CD4-positive, alpha-beta T cell (primary cell): ENCODE measurements around the gene GLIS1. TPM values are rescaled to one million over a fixed set of nuclear protein-coding genes. Genes with fewer than 3 reads are reported as not detected.
A peak's percentile ranks its signal among the peaks of the same experiment; 100 is the strongest.

ENCODE experiments used
- ATAC-seq: fragments of 200-7000 bp; cut with Tn5 transposase; one replicate; pipeline ENCODE4 v1.10.0; 2022; ENCODE audit warnings: mild to moderate bottlenecking; ENCODE audit not compliant: poor library complexity
- CTCF ChIA-PET: fragments of 350-600 bp; sonication (Branson Sonifier 250); formaldehyde crosslinking; loops from one replicate; lab custom pipeline; 2021; ENCODE audit warnings: antibody characterized with exemption, inconsistent platforms; lab: Charles Lee
- POLR2A ChIA-PET: fragments of 350-600 bp; sonication (Branson Sonifier 250); formaldehyde crosslinking; loops from one replicate; lab custom pipeline; 2021; ENCODE audit warnings: antibody characterized with exemption, inconsistent platforms; lab: Charles Lee
- DNase-seq, 14 experiments: peaks; one replicate each; pipeline ENCODE4 v3.0.0-alpha.2; 2013 to 2020; ENCODE audit warnings: mixed read lengths in 2 of 14
- H3K27ac ChIP-seq, 2 donors: one replicate each; pipeline versions ENCODE4 v1.5.1 to v1.7.0; 2013; ENCODE audit warnings: low read length in 2 of 2, low read depth in 1 of 2, mild to moderate bottlenecking in 1 of 2
- H3K27me3 ChIP-seq, 2 experiments: 1 replicate in 1 of 2; 2 replicates in 1 of 2; pipeline versions ENCODE4 v1.6.1 to v1.7.0; 2013; ENCODE audit warnings: low read length in 2 of 2, control low read depth in 1 of 2, mild to moderate bottlenecking in 1 of 2, moderate library complexity in 1 of 2; ENCODE audit not compliant: insufficient read depth in 2 of 2, control insufficient read depth in 1 of 2
- H3K36me3 ChIP-seq: one replicate; pipeline ENCODE4 v1.6.1; 2013; ENCODE audit warnings: low read length, control low read depth; ENCODE audit not compliant: insufficient read depth
- H3K4me1 ChIP-seq: one replicate; pipeline ENCODE4 v1.6.1; 2013; ENCODE audit warnings: low read length, control low read depth; ENCODE audit not compliant: insufficient read depth
- H3K4me3 ChIP-seq: one replicate; pipeline ENCODE4 v1.5.1; 2013; ENCODE audit warnings: mild to moderate bottlenecking, low read length, moderate library complexity
- H3K9me3 ChIP-seq, 2 experiments: 1 replicate in 1 of 2; 2 replicates in 1 of 2; pipeline versions ENCODE4 v1.6.1 to v1.7.0; 2013; ENCODE audit warnings: low read length in 2 of 2, mild to moderate bottlenecking in 2 of 2, control low read depth in 1 of 2, moderate library complexity in 1 of 2; ENCODE audit not compliant: control insufficient read depth in 1 of 2, insufficient read depth in 1 of 2
- H3K27ac Mint-ChIP-seq: one replicate; pipeline ENCODE4 v1.8.0; 2020; ENCODE audit warnings: mixed read lengths
- H3K27me3 Mint-ChIP-seq: one replicate; pipeline ENCODE4 v1.8.0; 2021; ENCODE audit warnings: mixed read lengths
- H3K36me3 Mint-ChIP-seq: one replicate; pipeline ENCODE4 v1.8.0; 2021; ENCODE audit warnings: low read depth, mixed read lengths
- H3K4me1 Mint-ChIP-seq: one replicate; pipeline ENCODE4 v1.8.0; 2021; ENCODE audit warnings: low read depth, mixed read lengths
- H3K4me3 Mint-ChIP-seq: one replicate; pipeline ENCODE4 v1.8.0; 2020; ENCODE audit warnings: mild to moderate bottlenecking, mixed read lengths
- H3K9me3 Mint-ChIP-seq: one replicate; pipeline ENCODE4 v1.8.0; 2020; ENCODE audit warnings: mixed read lengths
- CTCF ChIP-seq: fragments of 200-600 bp; IDR thresholded peaks from one replicate; pipeline ENCODE4 v1.8.0; 2022; ENCODE audit warnings: antibody characterized with exemption, mild to moderate bottlenecking
- intact Hi-C, 2 experiments: fragments of 100-400 bp; cut with DNase I in 1 of 2; cut with micrococcal nuclease in 1 of 2; formaldehyde crosslinking; loops; one replicate each; pipeline versions ENCODE4 v1.15.1 to v1.9.0; 2023 to 2025; cut with DNase I, micrococcal nuclease
- total RNA-seq, 174 experiments: library from RNA in 2 of 174; stranded (reverse) in 2 of 174; gene quantifications; one replicate each; pipeline ENCODE4 v1.2.3 and lab custom pipeline; 2021 to 2026

GLIS1 gene
- total RNA-seq, 2 experiments from 2014 or later = not detected

- H3K27ac ChIP-seq = no peak overlapping the region
- no peaks in the 10 kb centered on the region for H3K4me1 Mint-ChIP-seq
- POLR2A ChIA-PET = no interaction called here
- no peaks in the 10 kb centered on the region for H3K4me1 ChIP-seq
- H3K4me3 ChIP-seq = no peak overlapping the region
- H3K36me3 ChIP-seq = no peaks in the 10 kb centered on the region
- no peaks in the 10 kb centered on the region for H3K9me3 ChIP-seq
- no peaks in the 10 kb centered on the region for H3K9me3 Mint-ChIP-seq
- CTCF ChIA-PET = no interaction called here
- no peaks in the 10 kb centered on the region for H3K36me3 Mint-ChIP-seq
- no peaks in the 10 kb centered on the region for H3K27me3 Mint-ChIP-seq
- no peak overlapping the region for H3K4me3 Mint-ChIP-seq
- TF ChIP-seq CTCF = no peak
- DNase-seq (peak in 1 of 14 experiments; percentile 17), ATAC-seq (no peak)
- H3K27me3 ChIP-seq = no peaks in the 10 kb centered on the region
- intact Hi-C loops = no loop called here
- no peak overlapping the region for H3K27ac Mint-ChIP-seq
These were observed 116.4 kb downstream of the GLIS1 start for GRCh38 chr1:53622531-53622930.

GRCh38 chr1:53621144-53621543, 117.8 kb downstream of the GLIS1 start:
- Mint-ChIP-seq H3K36me3 (no peaks in the 10 kb centered on the region), H3K4me1 (no peaks in the 10 kb centered on the region), H3K9me3 (no peaks in the 10 kb centered on the region), H3K27ac (no peak overlapping the region), H3K4me3 (no peak overlapping the region), H3K27me3 (no peaks in the 10 kb centered on the region)
- Histone ChIP-seq H3K27ac (no peak overlapping the region), H3K4me3 (no peak overlapping the region), H3K36me3 (no peaks in the 10 kb centered on the region), H3K4me1 (no peaks in the 10 kb centered on the region), H3K27me3 (no peaks in the 10 kb centered on the region), H3K9me3 (no peaks in the 10 kb centered on the region)
- ATAC-seq (no peak), DNase-seq (no peak)
- intact Hi-C loops = no loop called here
- POLR2A ChIA-PET = no interaction called here
- CTCF ChIA-PET = no interaction called here
- TF ChIP-seq CTCF = no peak

- ChIA-PET CTCF (no interaction called here), POLR2A (no interaction called here)
- no peak overlapping the region for H3K27ac ChIP-seq
- Mint-ChIP-seq H3K27ac (no peak overlapping the region), H3K27me3 (no peaks in the 10 kb centered on the region), H3K36me3 (no peaks in the 10 kb centered on the region), H3K4me3 (no peak overlapping the region), H3K4me1 (no peaks in the 10 kb centered on the region), H3K9me3 (no peaks in the 10 kb centered on the region)
- no peaks in the 10 kb centered on the region for H3K9me3 ChIP-seq
- no peak for ATAC-seq
- H3K27me3 ChIP-seq = no peaks in the 10 kb centered on the region
- peak in 1 of 14 experiments; percentile 21 for DNase-seq
- no peaks in the 10 kb centered on the region for H3K36me3 ChIP-seq
- no peak overlapping the region for H3K4me3 ChIP-seq
- no peak for TF ChIP-seq CTCF
- intact Hi-C loops = no loop called here
- no peaks in the 10 kb centered on the region for H3K4me1 ChIP-seq
These were observed 118.7 kb downstream of the GLIS1 start for GRCh38 chr1:53620061-53620855.
